Neural cell (in vitro differentiated cells): ENCODE measurements around the gene RBMS3. TPM values are rescaled to one million over a fixed set of nuclear protein-coding genes. Genes with fewer than 3 reads are reported as not detected.

Source experiments
- H2AFZ ChIP-seq: fragments of 200-600, 300-800 bp; sonication (generic), shearing (Covaris generic); 2 replicates; pipeline ENCODE4 v1.6.0; 2014; ENCODE audit warnings: low read depth, mild to moderate bottlenecking, antibody characterized with exemption, low read length, moderate library complexity
- H3F3A ChIP-seq: fragments of 200-600 bp; shearing (Covaris generic); 2 replicates; pipeline ENCODE4 v1.6.1; 2016; ENCODE audit warnings: mild to moderate bottlenecking, moderate library complexity, mixed read lengths, antibody characterized with exemption, low read length; ENCODE audit not compliant: insufficient read depth, poor library complexity, severe bottlenecking
- H3K27ac ChIP-seq: fragments of 200-600, 300-800 bp; sonication (generic), shearing (Covaris generic); 2 replicates; pipeline ENCODE4 v1.5.1; 2014; ENCODE audit warnings: mild to moderate bottlenecking, low read length, moderate library complexity
- H3K27me3 ChIP-seq: fragments of 300-800, 200-600 bp; sonication (generic), shearing (Covaris generic); 2 replicates; pipeline ENCODE4 v1.6.0; 2014; ENCODE audit warnings: mild to moderate bottlenecking, low read depth, low read length, moderate library complexity; ENCODE audit not compliant: insufficient read depth
- H3K36me3 ChIP-seq: fragments of 300-800, 200-600 bp; sonication (generic), shearing (Covaris generic); 2 replicates; pipeline ENCODE4 v1.5.1; 2014; ENCODE audit warnings: mild to moderate bottlenecking, antibody characterized with exemption, low read length, moderate library complexity; ENCODE audit not compliant: insufficient read depth
- H3K4me2 ChIP-seq: fragments of 300-800, 200-600 bp; sonication (generic), shearing (Covaris generic); 2 replicates; pipeline ENCODE4 v1.6.0; 2014; ENCODE audit warnings: mild to moderate bottlenecking, low read length
- H3K4me3 ChIP-seq: fragments of 300-800, 200-600 bp; sonication (generic), shearing (Covaris generic); 2 replicates; pipeline ENCODE4 v1.5.1; 2014; ENCODE audit warnings: mild to moderate bottlenecking, low read length, moderate library complexity
- H3K79me2 ChIP-seq: fragments of 200-600 bp; shearing (Covaris generic); replicated peaks from 2 replicates; pipeline ENCODE4 v1.6.0; 2014; ENCODE audit warnings: mild to moderate bottlenecking, low read length, moderate library complexity; ENCODE audit not compliant: insufficient read depth
- H3K9ac ChIP-seq: fragments of 300-800, 200-600 bp; sonication (generic), shearing (Covaris generic); 2 replicates; pipeline ENCODE4 v1.6.1; 2016; ENCODE audit warnings: mild to moderate bottlenecking, low read length, mixed read lengths
- H3K9me2 ChIP-seq: fragments of 200-600 bp; shearing (Covaris generic); 2 replicates; pipeline ENCODE4 v1.6.1; 2016; ENCODE audit warnings: mild to moderate bottlenecking, low read length, mixed read lengths; ENCODE audit not compliant: insufficient read depth
- H3K9me3 ChIP-seq: fragments of 200-600, 300-800 bp; sonication (generic), shearing (Covaris generic); 2 replicates; pipeline ENCODE4 v1.6.1; 2016; ENCODE audit warnings: mild to moderate bottlenecking, mixed run types, low read length, moderate library complexity, mixed read lengths
- H4K20me1 ChIP-seq: fragments of 200-600 bp; shearing (Covaris generic); 2 replicates; pipeline ENCODE4 v1.6.1; 2016; ENCODE audit warnings: mild to moderate bottlenecking, mixed run types; ENCODE audit not compliant: insufficient read depth
- CTCF ChIP-seq: fragments of 450-650 bp; IDR thresholded peaks from 2 replicates; pipeline ENCODE4 v1.5.1; 2014; ENCODE audit warnings: antibody characterized with exemption, mild to moderate bottlenecking, moderate library complexity; ENCODE audit not compliant: poor library complexity, severe bottlenecking
- EP300 ChIP-seq: fragments of 450-650 bp; conservative IDR thresholded peaks from 2 replicates; pipeline ENCODE4 v1.6.1; 2014; ENCODE audit warnings: antibody characterized with exemption, mild to moderate bottlenecking, moderate library complexity; ENCODE audit not compliant: poor library complexity, severe bottlenecking
- EZH2 ChIP-seq: fragments of 200-600, 300-800 bp; shearing (Covaris generic), sonication (generic); IDR thresholded peaks from 2 replicates; pipeline ENCODE4 v1.6.1; 2014; ENCODE audit warnings: antibody characterized with exemption, low read length, borderline replicate concordance, mild to moderate bottlenecking; ENCODE audit not compliant: insufficient read depth, poor library complexity, severe bottlenecking
- MXI1 ChIP-seq: fragments of 450-650 bp; conservative IDR thresholded peaks from 2 replicates; pipeline ENCODE4 v1.6.1; 2014; ENCODE audit warnings: antibody characterized with exemption, mild to moderate bottlenecking; ENCODE audit not compliant: poor library complexity, severe bottlenecking
- POLR2AphosphoS5 ChIP-seq: IDR thresholded peaks from 2 replicates; pipeline ENCODE4 v1.6.1; 2012
- RAD21 ChIP-seq: fragments of 450-650 bp; conservative IDR thresholded peaks from 2 replicates; pipeline ENCODE4 v1.6.1; 2014; ENCODE audit warnings: antibody characterized with exemption, mild to moderate bottlenecking, moderate library complexity
- REST ChIP-seq: IDR thresholded peaks from 2 replicates; pipeline ENCODE4 v1.6.1; 2012; ENCODE audit warnings: borderline replicate concordance
- SMC3 ChIP-seq: fragments of 450-650 bp; conservative IDR thresholded peaks from 2 replicates; pipeline ENCODE4 v1.6.1; 2014; ENCODE audit warnings: antibody characterized with exemption, mild to moderate bottlenecking, moderate library complexity; ENCODE audit not compliant: poor library complexity
- TAF1 ChIP-seq: IDR thresholded peaks from 2 replicates; pipeline ENCODE4 v1.6.1; 2012; ENCODE audit warnings: low read depth
- polyA plus RNA-seq: library from polyadenylated mRNA; depleted of rRNA; stranded (reverse); fragments of >200 nt; gene quantifications from 2 replicates; pipeline ENCODE4 v1.2.3, GENCODE V29; 2014

RBMS3 gene
- polyA plus RNA-seq, 1 donor from 2014 or later: 0.53 TPM

GRCh38 chr3:29271475-29271874 is 9.4 kb upstream of the RBMS3 start:
- H3K9ac ChIP-seq: no peak overlapping the region
- no peaks in the 10 kb centered on the region for H3K27me3 ChIP-seq
- H3K36me3 ChIP-seq: no peaks in the 10 kb centered on the region
- H3K4me3 ChIP-seq: no peak overlapping the region
- TF ChIP-seq POLR2AphosphoS5: no peak
- no peak overlapping the region for H2AFZ ChIP-seq
- no peak overlapping the region for H3K27ac ChIP-seq
- no peaks in the 10 kb centered on the region for H4K20me1 ChIP-seq
- no peaks in the 10 kb centered on the region for H3K79me2 ChIP-seq
- H3K9me2 ChIP-seq: no peaks in the 10 kb centered on the region
- no peaks in the 10 kb centered on the region for H3F3A ChIP-seq
- no peak overlapping the region for H3K4me2 ChIP-seq
- H3K9me3 ChIP-seq: no peaks in the 10 kb centered on the region

GRCh38 chr3:29274667-29275066 is 6.2 kb upstream of the RBMS3 start:
- Histone ChIP-seq H4K20me1 (no peaks in the 10 kb centered on the region), H3K9me3 (no peaks in the 10 kb centered on the region), H2AFZ (no peak overlapping the region), H3K36me3 (no peaks in the 10 kb centered on the region), H3K27ac (no peak overlapping the region), H3F3A (no peaks in the 10 kb centered on the region), H3K9me2 (no peaks in the 10 kb centered on the region), H3K79me2 (no peaks in the 10 kb centered on the region), H3K4me3 (no peak overlapping the region), H3K9ac (no peak overlapping the region), H3K27me3 (no peaks in the 10 kb centered on the region), H3K4me2 (no peak overlapping the region)
- TF ChIP-seq EZH2 (no peak), REST (no peak), MXI1 (no peak), TAF1 (no peak), POLR2AphosphoS5 (no peak), CTCF (no peak), RAD21 (no peak), SMC3 (no peak), EP300 (no peak)

- Histone ChIP-seq H2AFZ (no peak overlapping the region), H3K4me3 (no peak overlapping the region), H3F3A (no peaks in the 10 kb centered on the region), H3K36me3 (no peaks in the 10 kb centered on the region), H3K27me3 (no peaks in the 10 kb centered on the region), H3K9me2 (no peaks in the 10 kb centered on the region), H3K9me3 (no peaks in the 10 kb centered on the region), H3K27ac (no peak overlapping the region), H3K9ac (no peak overlapping the region), H3K4me2 (no peak overlapping the region), H3K79me2 (no peaks in the 10 kb centered on the region), H4K20me1 (no peaks in the 10 kb centered on the region)
- TF ChIP-seq EP300 (no peak), EZH2 (no peak), RAD21 (no peak), TAF1 (no peak), POLR2AphosphoS5 (no peak), SMC3 (no peak), CTCF (no peak), REST (no peak), MXI1 (no peak)
These were observed 5.6 kb upstream of the RBMS3 start for GRCh38 chr3:29275309-29275708.
